Urinary bladder (tissue), 4 donors: Measurements from ENCODE around the gene DOHH. TPM values are rescaled to one million over a fixed set of nuclear protein-coding genes. Genes with fewer than 3 reads are reported as not detected.

Source experiments
- DNase-seq: peaks from one replicate; pipeline ENCODE4 v3.0.0-alpha.2; 2015; ENCODE audit errors: extremely low spot score
- H3K27ac ChIP-seq: one replicate; pipeline ENCODE4 v1.5.1; 2013; ENCODE audit warnings: low read depth, mild to moderate bottlenecking, moderate library complexity
- H3K36me3 ChIP-seq: one replicate; pipeline ENCODE4 v1.6.1; 2013; ENCODE audit warnings: mild to moderate bottlenecking, moderate library complexity; ENCODE audit not compliant: insufficient read depth
- H3K4me1 ChIP-seq: one replicate; pipeline ENCODE4 v1.6.1; 2013; ENCODE audit warnings: mild to moderate bottlenecking, moderate library complexity; ENCODE audit not compliant: insufficient read depth
- H3K4me3 ChIP-seq: one replicate; pipeline ENCODE4 v1.5.1; 2013; ENCODE audit warnings: low read depth, low read length
- WGBS: extraction: QIAGEN DNeasy Blood & Tissue Kit; methylation state at CpG from one replicate; pipeline ENCODE4 v1.1.7; 2013; 5-methylcytosine and 5-hydroxymethylcytosine counted together
- polyA plus RNA-seq: library from polyadenylated mRNA; stranded (reverse); fragments of 200-250 nt; gene quantifications from one replicate; pipeline ENCODE4 v1.2.3, GENCODE V29; 2013
- total RNA-seq: library from RNA; depleted of rRNA; stranded (reverse); fragments of >200 nt; gene quantifications from one replicate; pipeline ENCODE4 v1.2.3, GENCODE V29; 2014
- donor health status: healthy with polysubstance abuse.
- donor health status: healthy.

DOHH gene
- total and polyA plus RNA-seq, 2 donors, result 2.9 to 18.3 TPM

GRCh38 chr19:3478409-3479176 lies 21.9 kb downstream of the DOHH start:
- Histone ChIP-seq H3K4me1 (no peaks in the 10 kb centered on the region), H3K36me3 (no peaks in the 10 kb centered on the region), H3K27ac (no peak overlapping the region), H3K4me3 (no peak overlapping the region)
- 27% methylated on average over 27 of the region's 27 CpGs for WGBS
- no peak for DNase-seq

DNA sequence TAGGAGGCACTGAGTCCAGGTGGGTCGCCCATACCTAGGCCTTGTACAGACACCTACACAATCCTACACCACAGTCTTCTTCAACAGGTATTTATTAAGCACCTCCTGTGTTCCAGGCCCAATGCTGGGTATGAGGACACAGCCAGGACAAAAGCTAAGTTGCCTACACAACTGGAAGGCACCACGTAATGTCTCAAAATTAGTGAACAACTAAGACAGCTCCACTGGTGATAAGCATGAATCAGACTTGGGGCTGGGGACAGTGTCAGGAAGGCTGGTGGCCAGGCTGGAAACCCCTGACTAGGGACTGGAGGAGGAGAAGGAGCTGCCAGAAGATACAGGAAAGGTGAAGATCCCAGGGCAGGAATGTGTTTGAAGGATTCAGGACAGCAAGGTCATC lies 22.5 kb downstream of the DOHH start:
- no peak overlapping the region for H3K4me3 ChIP-seq
- no peak for DNase-seq
- WGBS, result 67% methylated on average over 2 of the region's 2 CpGs
- H3K27ac ChIP-seq, result no peak overlapping the region
- H3K36me3 ChIP-seq, result no peaks in the 10 kb centered on the region
- no peaks in the 10 kb centered on the region for H3K4me1 ChIP-seq

GRCh38 chr19:3477506-3477905 lies 23.0 kb downstream of the DOHH start:
- DNase-seq, result no peak
- H3K4me1 ChIP-seq, result no peaks in the 10 kb centered on the region
- H3K36me3 ChIP-seq, result no peaks in the 10 kb centered on the region
- no peak overlapping the region for H3K27ac ChIP-seq
- no peak overlapping the region for H3K4me3 ChIP-seq

DNA sequence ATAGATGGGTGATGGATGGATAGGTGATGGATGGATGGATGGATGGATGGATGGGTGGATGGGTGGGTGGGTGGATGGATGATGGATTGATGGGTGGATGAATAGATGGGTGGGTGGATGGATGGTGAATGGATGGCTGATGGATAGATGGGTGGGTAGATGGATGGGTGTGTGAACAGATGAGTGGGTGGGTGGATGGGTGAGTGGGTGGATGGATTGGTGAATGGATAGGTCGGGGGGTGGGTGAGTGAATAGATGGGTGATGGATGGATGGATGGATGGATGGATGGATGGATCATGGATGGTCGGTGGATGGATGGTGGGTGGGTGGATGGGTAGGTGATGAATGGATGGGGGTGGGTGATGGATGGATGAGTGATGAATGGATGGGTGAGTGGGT lies 23.6 kb downstream of the DOHH start:
- no peak overlapping the region for H3K27ac ChIP-seq
- no peak overlapping the region for H3K4me3 ChIP-seq
- 84% methylated on average over 2 of the region's 2 CpGs for WGBS

GRCh38 chr19:3475449-3475848 lies 25.0 kb downstream of the DOHH start:
- Histone ChIP-seq H3K4me3 (no peak overlapping the region), H3K36me3 (no peaks in the 10 kb centered on the region), H3K4me1 (no peaks in the 10 kb centered on the region), H3K27ac (no peak overlapping the region)
- 83% methylated on average over 4 of the region's 4 CpGs for WGBS
- DNase-seq, result no peak

More for the DNA sequence above, 23.6 kb downstream of the DOHH start:
- Histone ChIP-seq H3K4me1 (no peaks in the 10 kb centered on the region), H3K36me3 (no peaks in the 10 kb centered on the region)
- DNase-seq, result no peak

DNA sequence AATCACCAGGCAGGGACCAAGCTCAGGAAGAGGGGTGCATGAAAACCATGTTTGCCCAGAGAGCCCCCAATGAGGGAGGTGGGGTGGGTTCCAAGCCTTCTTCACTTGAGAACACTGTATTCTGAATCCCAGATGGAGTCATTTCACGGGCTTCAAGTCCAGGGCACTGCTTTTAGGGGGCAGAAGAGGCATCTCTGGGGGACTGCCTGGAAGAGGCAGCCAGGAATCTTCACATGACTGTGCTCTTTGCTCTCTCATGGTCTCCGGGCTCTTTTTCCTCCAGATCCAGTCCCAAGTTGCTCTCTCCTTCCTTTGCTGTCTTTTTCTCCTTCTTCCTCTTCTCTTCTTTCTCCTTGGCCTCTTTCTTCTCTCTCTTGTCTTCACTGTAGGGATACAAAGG lies 25.9 kb downstream of the DOHH start:
- no peaks in the 10 kb centered on the region for H3K36me3 ChIP-seq
- H3K27ac ChIP-seq, result no peak overlapping the region
- WGBS, result 64% methylated on average over 2 of the region's 2 CpGs
- H3K4me1 ChIP-seq, result no peaks in the 10 kb centered on the region
- H3K4me3 ChIP-seq, result no peak overlapping the region
- no peak for DNase-seq

DNA sequence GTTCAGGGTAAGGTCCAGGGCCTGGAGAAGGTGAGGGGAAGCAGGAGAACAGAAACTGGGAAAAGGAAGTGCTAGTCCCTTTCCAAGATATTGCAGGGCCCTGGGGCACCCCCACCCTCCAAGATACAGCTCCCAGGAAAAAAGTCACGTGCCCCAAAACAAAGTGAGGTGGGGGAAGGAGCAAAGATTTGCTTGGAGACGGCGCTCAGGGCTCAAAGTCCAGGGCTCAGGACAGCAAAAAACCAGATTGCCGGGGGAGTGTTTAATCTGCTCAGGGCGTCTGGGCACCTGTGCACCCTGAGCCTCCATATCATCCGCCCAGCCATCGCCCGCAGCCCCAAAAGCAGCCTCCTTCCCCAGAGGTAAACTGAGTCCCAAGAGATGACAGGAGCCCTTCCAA lies 26.5 kb downstream of the DOHH start:
- 80% methylated on average over 8 of the region's 8 CpGs for WGBS
- DNase-seq, result no peak

GRCh38 chr19:3471954-3472655 lies 28.4 kb downstream of the DOHH start:
- WGBS, result 22% methylated on average over 24 of the region's 24 CpGs
- H3K36me3 ChIP-seq, result no peaks in the 10 kb centered on the region
- no peak overlapping the region for H3K4me3 ChIP-seq
- no peak for DNase-seq
- H3K4me1 ChIP-seq, result no peaks in the 10 kb centered on the region
- H3K27ac ChIP-seq, result no peak overlapping the region

More for the DNA sequence above, 26.5 kb downstream of the DOHH start:
- Histone ChIP-seq H3K36me3 (no peaks in the 10 kb centered on the region), H3K27ac (no peak overlapping the region), H3K4me1 (no peaks in the 10 kb centered on the region), H3K4me3 (no peak overlapping the region)

GRCh38 chr19:3470500-3471128 lies 29.9 kb downstream of the DOHH start:
- 57% methylated on average over 11 of the region's 11 CpGs for WGBS
- Histone ChIP-seq H3K4me3 (no peak overlapping the region), H3K27ac (no peak overlapping the region), H3K36me3 (no peaks in the 10 kb centered on the region), H3K4me1 (no peaks in the 10 kb centered on the region)
- DNase-seq, result no peak

DNA sequence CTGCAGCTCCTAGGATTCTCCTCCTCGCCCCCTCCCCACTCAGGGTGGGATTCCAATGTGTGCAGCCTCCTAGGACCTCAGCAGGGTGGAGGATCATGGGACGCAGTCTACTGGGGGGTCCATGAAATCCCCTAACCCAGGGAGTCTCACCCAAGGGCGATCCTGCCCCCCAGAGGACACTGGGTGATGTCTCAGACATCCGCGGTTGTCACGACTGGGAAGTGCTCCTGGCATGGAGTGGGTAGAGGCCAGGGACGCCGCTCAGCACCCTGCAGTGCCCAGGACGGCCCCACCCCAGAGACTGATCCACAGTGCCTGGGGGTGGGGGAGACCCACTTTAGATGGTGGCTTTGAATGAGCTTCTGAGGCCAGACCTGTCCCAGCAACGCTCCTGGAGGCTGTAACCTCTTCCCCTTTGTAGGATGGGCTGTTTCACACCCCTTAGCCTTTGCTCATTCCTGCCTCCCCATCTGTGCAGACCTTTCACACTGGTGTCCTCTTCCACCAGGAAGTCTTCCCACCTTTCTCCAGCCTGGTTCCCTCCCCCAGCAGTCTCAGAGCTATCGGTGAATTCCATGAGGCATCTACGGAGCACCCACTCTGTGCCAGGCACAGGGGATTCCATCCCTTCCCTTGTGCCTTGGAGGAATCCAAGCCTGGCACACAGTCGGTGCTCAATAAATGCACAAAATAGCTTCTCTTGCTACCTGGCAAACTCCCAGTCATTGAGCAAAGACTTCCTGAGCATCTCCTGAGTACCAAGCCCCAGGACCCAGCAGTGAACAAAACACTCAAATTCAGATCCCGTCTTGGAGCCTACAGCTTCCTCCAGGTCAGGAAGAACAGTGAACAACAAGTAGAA lies 30.6 kb downstream of the DOHH start:
- WGBS, result 45% methylated on average over 14 of the region's 14 CpGs
- H3K27ac ChIP-seq, result no peak overlapping the region
- H3K36me3 ChIP-seq, result no peaks in the 10 kb centered on the region
- no peaks in the 10 kb centered on the region for H3K4me1 ChIP-seq
- no peak for DNase-seq
- H3K4me3 ChIP-seq, result no peak overlapping the region

DNA sequence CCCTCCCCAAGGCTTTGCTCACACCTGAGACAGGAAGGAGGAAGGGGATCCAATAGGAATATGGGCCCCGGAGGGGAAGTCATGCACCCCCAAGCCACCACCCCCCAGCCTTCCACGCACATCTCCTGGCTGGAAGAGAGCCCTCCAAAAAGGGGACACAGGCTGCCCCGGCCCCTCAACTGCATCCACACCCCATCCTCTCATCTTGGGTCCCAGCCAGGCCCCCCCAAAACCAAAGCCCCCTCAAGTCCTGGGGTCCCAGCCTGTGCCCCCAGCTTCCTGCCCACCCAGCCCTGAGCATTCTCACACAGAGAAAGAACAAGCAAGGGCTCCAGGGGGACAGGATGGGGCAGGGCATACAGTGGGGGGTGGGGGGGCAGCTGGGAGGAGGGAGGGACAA lies 32.3 kb downstream of the DOHH start:
- 90% methylated on average over 3 of the region's 3 CpGs for WGBS
- H3K36me3 ChIP-seq, result no peaks in the 10 kb centered on the region
- DNase-seq, result no peak
- H3K4me1 ChIP-seq, result no peaks in the 10 kb centered on the region
- H3K27ac ChIP-seq, result no peak overlapping the region
- H3K4me3 ChIP-seq, result no peak overlapping the region

- Histone ChIP-seq H3K27ac (no peak overlapping the region), H3K4me3 (no peak overlapping the region), H3K4me1 (no peaks in the 10 kb centered on the region), H3K36me3 (no peaks in the 10 kb centered on the region)
- 89% methylated on average over 10 of the region's 10 CpGs for WGBS
- no peak for DNase-seq
Observed at GRCh38 chr19:3467437-3468198, 32.9 kb downstream of the DOHH start.

- no peaks in the 10 kb centered on the region for H3K36me3 ChIP-seq
- WGBS, result 50% methylated on average over 9 of the region's 9 CpGs
- no peak for DNase-seq
- H3K4me1 ChIP-seq, result no peaks in the 10 kb centered on the region
- no peak overlapping the region for H3K4me3 ChIP-seq
- no peak overlapping the region for H3K27ac ChIP-seq
Observed at GRCh38 chr19:3466635-3467034, 33.8 kb downstream of the DOHH start.
